ENCODE data around the gene FCRLA. TPM values are rescaled to one million over a fixed set of nuclear protein-coding genes. Genes with fewer than 3 reads are reported as not detected.
A peak's percentile ranks its signal among the peaks of the same experiment; 100 is the strongest.
"Not testable (repeated sequence)": the region's sequence is repeated elsewhere in the genome, so short reads cannot be mapped to it uniquely, and the experiment has no call there.

Gene FCRLA
- total RNA-seq, 2 experiments from 2014 or later: 0.17 to 0.51 TPM

DNA sequence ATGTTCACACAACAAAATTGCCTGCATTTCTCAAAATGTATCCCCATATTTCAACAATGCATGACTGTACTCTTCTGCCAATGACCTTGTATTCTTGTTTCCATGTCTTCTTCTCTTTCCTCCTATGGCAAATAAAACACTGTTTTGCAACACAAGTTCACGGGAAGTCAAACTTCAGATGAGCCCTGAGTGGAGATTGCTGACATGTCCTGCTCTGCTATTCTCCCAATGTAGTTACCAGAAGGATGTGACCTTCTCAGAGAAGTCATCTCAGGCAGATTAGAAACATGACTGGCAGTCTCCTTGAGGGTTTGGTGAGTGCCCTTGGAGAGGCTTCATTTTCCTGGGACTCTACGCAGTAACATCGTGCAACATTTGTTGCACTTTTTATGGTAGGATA, 28.5 kb upstream of the FCRLA start:
- H3K9me3 Mint-ChIP-seq: no peaks in the 10 kb centered on the region
- H3K4me1 Mint-ChIP-seq: no peaks in the 10 kb centered on the region
- DNase-seq: no peak
- POLR2A ChIA-PET: no interaction called here
- no peak overlapping the region for H3K4me3 Mint-ChIP-seq
- H3K27me3 Mint-ChIP-seq: peaks cover 32% of the 10 kb centered on the region
- ATAC-seq (ENCODE audit: low read depth): no peak
- H3K36me3 Mint-ChIP-seq: no peaks in the 10 kb centered on the region
- H3K27ac Mint-ChIP-seq: no peak overlapping the region

DNA sequence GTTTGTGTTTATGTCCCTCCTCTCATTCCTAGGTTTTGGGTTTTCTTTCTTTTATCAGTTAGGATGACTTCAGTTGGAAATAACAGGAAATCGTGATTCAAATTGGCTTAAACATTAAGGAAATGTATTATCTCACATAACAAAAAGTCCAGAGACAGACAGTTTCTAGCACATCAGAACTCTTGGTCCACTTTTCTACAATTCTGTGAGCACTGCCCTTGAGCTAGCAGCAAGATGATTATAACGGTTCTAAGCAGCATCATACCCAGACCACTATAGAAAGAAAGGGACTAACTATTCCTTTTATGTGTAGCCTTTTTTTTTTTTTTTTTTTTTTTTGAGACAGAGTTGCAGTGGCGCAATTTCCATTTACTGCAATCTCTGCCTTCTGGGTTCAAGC, 25.1 kb upstream of the FCRLA start:
- Mint-ChIP-seq H3K27me3 (peaks cover 44% of the 10 kb centered on the region), H3K27ac (no peak overlapping the region), H3K4me1 (no peaks in the 10 kb centered on the region), H3K4me3 (no peak overlapping the region), H3K9me3 (no peaks in the 10 kb centered on the region), H3K36me3 (no peaks in the 10 kb centered on the region)
- no peak for DNase-seq
- POLR2A ChIA-PET: no interaction called here
- no peak for ATAC-seq (ENCODE audit: low read depth)

DNA sequence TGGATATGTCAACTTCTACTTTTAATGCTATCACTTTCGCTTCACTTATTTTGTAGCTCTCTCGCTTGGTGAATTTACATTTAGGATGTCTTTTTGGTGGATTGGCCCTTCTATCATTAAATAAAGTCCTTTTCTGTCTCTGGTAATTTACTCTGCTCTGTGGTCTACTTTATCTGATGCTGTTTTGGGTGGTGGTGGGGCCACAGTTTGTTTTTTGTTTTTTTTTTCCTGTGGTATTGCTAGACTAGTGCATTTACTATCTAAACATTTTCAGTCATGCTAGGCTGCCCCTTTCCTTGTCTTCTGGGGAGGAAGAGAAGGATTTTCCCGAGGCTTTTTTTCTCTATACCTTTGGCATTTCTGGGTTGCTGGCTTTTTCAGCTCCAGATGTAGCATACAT, 18.1 kb upstream of the FCRLA start:
- Mint-ChIP-seq H3K27ac (no peak overlapping the region), H3K27me3 (peaks cover 21% of the 10 kb centered on the region), H3K9me3 (no peaks in the 10 kb centered on the region), H3K4me3 (no peak overlapping the region), H3K4me1 (peaks cover 1% of the 10 kb centered on the region), H3K36me3 (no peaks in the 10 kb centered on the region)
- POLR2A ChIA-PET: no interaction called here
- ATAC-seq (ENCODE audit: low read depth) (no peak), DNase-seq (no peak)

DNA sequence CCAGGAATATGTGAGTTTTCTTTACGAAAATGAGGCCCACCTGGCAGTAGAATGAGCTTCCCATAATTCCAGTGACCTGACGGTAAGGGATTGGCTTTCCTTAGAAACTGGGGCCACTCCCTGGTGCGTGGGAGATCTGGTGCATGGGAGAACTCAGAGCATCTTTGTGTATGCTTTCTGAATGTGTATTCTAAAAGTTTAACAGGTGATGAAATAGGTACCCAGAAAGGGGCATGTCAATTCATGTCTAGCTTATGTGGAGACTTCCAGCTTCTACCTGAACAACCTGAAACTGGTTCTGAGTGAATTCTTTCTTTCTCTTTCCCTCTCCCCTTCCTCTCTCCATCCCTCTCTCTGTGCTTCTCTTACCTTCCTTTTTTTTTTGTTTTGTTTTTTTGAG, 15.2 kb upstream of the FCRLA start:
- Mint-ChIP-seq H3K9me3 (peaks cover 8% of the 10 kb centered on the region), H3K4me3 (no peak overlapping the region), H3K27me3 (peaks cover 34% of the 10 kb centered on the region), H3K4me1 (peaks cover 1% of the 10 kb centered on the region), H3K27ac (no peak overlapping the region), H3K36me3 (no peaks in the 10 kb centered on the region)
- DNase-seq (no peak), ATAC-seq (ENCODE audit: low read depth) (no peak)
- POLR2A ChIA-PET: no interaction called here

DNA sequence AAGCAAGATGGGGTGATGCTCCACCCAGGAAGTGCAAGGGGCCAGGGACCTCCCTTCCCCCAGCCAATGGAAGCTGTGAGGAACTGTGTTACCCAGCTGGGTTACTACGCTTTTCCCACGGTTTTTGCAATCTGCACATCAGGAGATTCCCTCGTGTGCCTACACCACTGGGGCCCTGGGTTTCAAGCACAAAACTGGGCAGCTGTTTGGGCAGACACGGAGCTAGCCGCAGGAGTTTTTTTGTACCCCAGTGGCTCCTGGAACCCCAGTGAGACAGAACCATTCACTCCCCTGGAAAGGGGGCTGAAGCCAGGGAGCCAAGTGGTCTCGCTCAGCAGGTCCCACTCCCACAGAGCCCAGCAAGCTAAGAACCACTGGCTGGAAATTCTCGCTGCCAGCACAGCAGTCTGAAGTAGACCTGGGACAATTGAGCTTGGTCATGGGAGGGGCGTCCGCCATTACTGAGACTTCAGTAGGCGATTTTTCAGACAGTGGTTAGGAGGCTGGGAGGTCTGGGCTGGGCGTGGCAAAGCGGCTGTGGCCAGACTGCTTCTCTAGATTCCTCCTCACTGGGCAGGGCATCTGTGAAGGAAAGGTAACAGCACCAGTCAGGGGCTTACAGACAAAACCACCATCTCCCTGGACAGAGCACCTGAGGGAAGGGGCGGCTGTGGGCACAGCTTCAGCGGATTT, 13.9 kb upstream of the FCRLA start:
- H3K4me3 Mint-ChIP-seq; H3K27ac Mint-ChIP-seq; DNase-seq; H3K9me3 Mint-ChIP-seq; H3K4me1 Mint-ChIP-seq; H3K36me3 Mint-ChIP-seq; POLR2A ChIA-PET; ATAC-seq (ENCODE audit: low read depth): not testable (repeated sequence)
- H3K27me3 Mint-ChIP-seq: peaks cover 41% of the 10 kb centered on the region

DNA sequence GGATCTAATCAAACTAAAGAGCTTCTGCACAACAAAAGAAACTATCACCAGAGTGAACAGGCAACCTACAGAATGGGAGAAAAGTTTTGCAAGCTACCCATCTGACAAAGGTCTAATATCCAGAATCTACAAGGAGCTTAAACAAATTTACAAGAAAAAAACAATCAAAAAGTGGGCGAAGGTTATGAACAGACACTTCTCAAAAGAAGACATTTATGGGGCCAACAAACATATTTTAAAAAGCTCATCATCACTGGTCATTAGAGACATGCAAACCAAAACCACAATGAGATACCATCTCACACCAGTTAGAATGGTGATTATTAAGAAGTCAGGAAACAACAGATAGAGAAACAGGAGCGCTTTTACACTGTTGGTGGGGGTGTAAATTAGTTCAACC, 8.7 kb upstream of the FCRLA start:
- H3K27ac Mint-ChIP-seq; ATAC-seq (ENCODE audit: low read depth); H3K4me3 Mint-ChIP-seq; H3K4me1 Mint-ChIP-seq; DNase-seq; H3K36me3 Mint-ChIP-seq; POLR2A ChIA-PET; H3K9me3 Mint-ChIP-seq: not testable (repeated sequence)
- H3K27me3 Mint-ChIP-seq: peaks cover 59% of the 10 kb centered on the region

DNA sequence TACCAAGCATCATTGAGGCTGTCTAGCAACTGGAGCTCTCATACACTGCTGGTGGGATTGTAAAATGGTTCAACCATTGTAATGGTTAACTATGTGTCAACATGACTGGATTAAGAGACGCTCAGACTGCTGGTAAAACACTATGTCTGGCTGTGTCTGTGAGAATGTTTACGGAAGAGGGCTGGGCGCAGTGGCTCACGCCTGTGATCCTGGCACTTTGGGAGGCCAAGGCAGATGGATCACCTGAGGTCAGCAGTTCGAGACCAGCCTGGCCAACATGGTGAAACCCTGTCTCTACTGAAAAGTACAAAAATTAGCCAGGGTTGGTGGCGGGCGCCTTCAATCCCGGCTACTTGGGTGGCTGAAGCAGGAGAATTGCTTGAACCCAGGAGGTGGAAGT, 4.8 kb upstream of the FCRLA start:
- Mint-ChIP-seq H3K9me3 (no peaks in the 10 kb centered on the region), H3K27ac (no peak overlapping the region), H3K27me3 (peaks cover 36% of the 10 kb centered on the region), H3K4me1 (no peaks in the 10 kb centered on the region), H3K4me3 (no peak overlapping the region), H3K36me3 (no peaks in the 10 kb centered on the region)
- ATAC-seq (ENCODE audit: low read depth) (no peak), DNase-seq (no peak)
- POLR2A ChIA-PET: no interaction called here

DNA sequence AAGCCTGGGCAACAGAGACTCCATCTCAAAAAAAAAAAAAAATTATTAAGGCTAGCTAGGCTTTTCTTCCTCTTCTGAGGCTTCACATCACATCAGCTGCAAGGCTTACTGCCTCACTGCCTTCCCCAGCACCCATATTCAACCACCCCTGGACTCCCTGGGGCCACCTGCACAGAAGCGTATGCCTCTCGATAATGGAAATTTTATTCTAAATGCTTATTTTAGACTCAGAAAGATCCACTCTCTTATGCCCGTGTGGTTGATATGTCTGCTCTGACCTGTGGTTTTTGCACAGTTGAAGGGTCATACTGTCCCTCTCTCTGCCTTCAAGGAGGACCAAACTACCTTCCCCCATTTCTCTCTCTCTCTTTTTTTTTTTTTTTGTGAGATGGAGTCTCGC, 1.5 kb upstream of the FCRLA start:
- Mint-ChIP-seq H3K27ac (no peak overlapping the region), H3K36me3 (no peaks in the 10 kb centered on the region), H3K4me1 (no peaks in the 10 kb centered on the region), H3K27me3 (peaks cover 22% of the 10 kb centered on the region), H3K9me3 (no peaks in the 10 kb centered on the region), H3K4me3 (no peak overlapping the region)
- DNase-seq (no peak), ATAC-seq (ENCODE audit: low read depth) (no peak)
- POLR2A ChIA-PET: no interaction called here

DNA sequence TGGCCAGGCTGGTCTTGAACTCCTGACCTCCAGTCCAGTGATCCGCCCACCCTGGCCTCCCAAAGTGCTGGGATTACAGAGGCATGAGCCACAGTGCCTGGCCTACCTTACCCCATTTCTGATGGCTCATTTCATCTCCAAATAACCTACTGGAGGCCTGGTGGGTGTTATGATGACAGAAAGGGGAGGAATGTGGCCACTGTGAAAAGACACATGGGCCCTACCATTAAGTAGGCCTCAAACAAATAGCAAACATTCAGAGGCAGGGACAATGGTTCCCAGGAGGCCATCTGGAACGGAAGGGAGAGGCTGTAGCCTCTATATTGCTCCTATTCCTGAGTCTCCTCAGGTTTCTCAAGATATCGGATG, 932 bp upstream of the FCRLA start:
- Mint-ChIP-seq H3K27me3 (peaks cover 18% of the 10 kb centered on the region), H3K36me3 (no peaks in the 10 kb centered on the region), H3K9me3 (no peaks in the 10 kb centered on the region), H3K4me3 (no peak overlapping the region), H3K27ac (no peak overlapping the region), H3K4me1 (no peaks in the 10 kb centered on the region)
- ATAC-seq (ENCODE audit: low read depth): no peak
- POLR2A ChIA-PET: no interaction called here
- DNase-seq: no peak

DNA sequence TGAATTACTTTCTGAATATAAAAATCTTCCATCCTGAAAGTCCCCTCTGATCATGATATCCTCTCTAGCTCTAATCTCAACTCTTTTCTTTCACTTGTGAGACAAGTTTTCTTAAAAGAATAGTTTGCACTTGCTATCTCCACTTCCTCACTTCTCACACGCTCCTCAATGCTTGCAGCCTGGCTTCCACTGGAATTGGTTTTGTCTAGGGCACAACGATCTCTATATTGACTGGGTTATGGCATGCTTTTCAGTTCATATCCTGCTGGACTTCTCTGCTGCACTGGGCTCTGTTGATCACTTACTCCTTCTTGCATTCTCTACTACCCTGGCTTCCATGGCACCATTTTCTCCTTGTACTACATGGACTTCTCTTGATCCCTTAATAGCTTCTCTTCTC, 474 bp downstream of the FCRLA start:
- Mint-ChIP-seq H3K36me3 (no peaks in the 10 kb centered on the region), H3K27me3 (peaks cover 5% of the 10 kb centered on the region), H3K4me3 (no peak overlapping the region), H3K9me3 (no peaks in the 10 kb centered on the region), H3K4me1 (peaks cover 6% of the 10 kb centered on the region), H3K27ac (no peak overlapping the region)
- DNase-seq (no peak), ATAC-seq (ENCODE audit: low read depth) (no peak)
- POLR2A ChIA-PET: no interaction called here

DNA sequence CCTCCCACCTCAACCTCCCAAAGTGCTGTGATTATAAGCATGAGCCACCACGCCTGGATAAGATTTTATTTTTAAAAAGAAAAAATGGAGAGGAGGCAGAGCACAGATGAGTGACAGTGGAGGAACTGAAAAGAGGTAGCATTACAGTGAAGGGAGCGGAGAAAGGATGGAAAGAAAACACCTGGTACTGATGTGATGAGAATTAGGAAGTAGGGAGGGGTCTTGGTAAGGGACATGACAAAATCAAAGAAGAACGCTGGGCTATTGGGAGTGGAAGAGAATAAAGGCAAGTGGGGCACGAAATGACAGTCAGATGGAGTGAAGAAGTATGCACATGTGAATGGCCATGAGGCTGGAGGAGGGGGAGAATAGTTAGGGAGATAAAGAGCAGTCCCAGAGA, 2.3 kb downstream of the FCRLA start:
- Mint-ChIP-seq H3K27me3 (no peaks in the 10 kb centered on the region), H3K4me1 (peaks cover 6% of the 10 kb centered on the region), H3K4me3 (no peak overlapping the region), H3K27ac (no peak overlapping the region), H3K9me3 (no peaks in the 10 kb centered on the region), H3K36me3 (no peaks in the 10 kb centered on the region)
- POLR2A ChIA-PET: no interaction called here
- ATAC-seq (ENCODE audit: low read depth) (no peak), DNase-seq (no peak)

DNA sequence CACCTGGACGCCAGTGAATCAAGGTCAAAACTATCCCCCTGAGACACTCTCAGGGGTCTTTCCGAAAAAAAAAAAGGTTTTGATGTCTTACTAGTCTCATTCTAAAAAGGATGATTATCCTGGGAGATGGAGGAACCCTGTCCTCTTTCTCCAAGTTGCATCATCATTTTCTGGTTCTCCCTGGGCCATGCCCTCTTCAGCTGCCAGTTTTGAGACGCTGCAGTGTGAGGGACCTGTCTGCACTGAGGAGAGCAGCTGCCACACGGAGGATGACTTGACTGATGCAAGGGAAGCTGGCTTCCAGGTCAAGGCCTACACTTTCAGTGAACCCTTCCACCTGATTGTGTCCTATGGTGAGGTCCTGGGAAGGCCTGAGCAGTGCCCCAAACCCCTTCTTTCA, 3.5 kb downstream of the FCRLA start:
- DNase-seq (no peak), ATAC-seq (ENCODE audit: low read depth) (no peak)
- Mint-ChIP-seq H3K27me3 (peaks cover 5% of the 10 kb centered on the region), H3K4me3 (no peak overlapping the region), H3K36me3 (no peaks in the 10 kb centered on the region), H3K4me1 (peaks cover 6% of the 10 kb centered on the region), H3K9me3 (no peaks in the 10 kb centered on the region), H3K27ac (no peak overlapping the region)
- POLR2A ChIA-PET: no interaction called here

DNA sequence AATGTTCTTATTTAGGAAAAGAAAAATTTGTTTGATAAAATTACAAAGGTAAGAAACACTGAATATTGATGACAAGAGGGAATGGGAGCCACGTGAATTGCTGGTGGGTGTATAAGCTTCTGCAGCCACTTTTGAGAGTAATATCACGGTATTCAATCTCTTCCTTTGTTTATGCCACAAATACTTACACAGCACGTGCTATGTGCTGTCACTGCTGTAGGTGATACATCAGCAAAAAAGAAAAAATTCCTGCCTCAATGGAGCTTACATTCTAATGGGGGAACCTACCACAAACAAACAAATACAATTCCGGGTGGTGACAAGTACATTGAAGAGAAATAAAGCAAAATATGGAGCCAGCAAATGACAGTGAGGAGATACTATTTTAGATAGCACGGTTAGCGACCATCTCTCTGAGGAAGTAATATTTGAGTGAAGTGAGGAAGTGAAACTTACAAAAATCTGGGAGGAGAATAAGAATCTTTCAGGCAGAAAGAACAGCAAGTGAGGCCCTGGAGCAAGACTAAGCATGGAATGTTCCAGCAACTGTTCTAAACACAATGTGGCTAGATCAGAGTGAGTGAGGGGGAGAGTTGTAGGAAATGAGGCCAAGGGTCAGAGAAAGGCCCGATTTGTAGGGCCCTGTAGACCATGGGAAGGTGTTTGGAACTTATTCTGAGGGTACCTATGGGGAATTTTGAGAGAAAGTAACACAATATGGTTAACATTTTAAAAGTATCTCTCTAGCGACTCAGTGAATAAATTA, 11.7 kb downstream of the FCRLA start:
- H3K4me3 Mint-ChIP-seq: no peak overlapping the region
- POLR2A ChIA-PET: no interaction called here

DNA sequence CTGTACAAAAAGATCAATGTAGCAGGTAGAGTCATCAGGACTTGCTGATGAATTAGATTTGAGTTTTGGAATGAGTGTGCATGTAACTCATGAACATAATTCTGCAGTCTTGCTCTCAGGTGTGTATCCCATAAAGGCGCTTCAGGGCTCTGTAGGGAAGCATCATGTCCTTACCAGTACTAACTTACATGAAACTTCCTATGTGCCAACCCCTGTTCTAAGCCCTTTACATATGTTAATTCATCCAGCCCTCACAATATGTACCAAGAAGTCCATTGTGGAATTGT, 12.2 kb downstream of the FCRLA start:
- no peaks in the 10 kb centered on the region for H3K9me3 Mint-ChIP-seq
- peaks cover 1% of the 10 kb centered on the region for H3K36me3 Mint-ChIP-seq
- peaks cover 27% of the 10 kb centered on the region for H3K27me3 Mint-ChIP-seq
- DNase-seq (no peak), ATAC-seq (ENCODE audit: low read depth) (no peak)
- H3K4me3 Mint-ChIP-seq: no peak overlapping the region
- peaks cover 19% of the 10 kb centered on the region for H3K4me1 Mint-ChIP-seq
- POLR2A ChIA-PET: no interaction called here
- no peak overlapping the region for H3K27ac Mint-ChIP-seq

More for the DNA sequence above, 11.7 kb downstream of the FCRLA start:
- peak overlapping the region; percentile 74 for H3K27ac Mint-ChIP-seq
- ATAC-seq (ENCODE audit: low read depth) (no peak), DNase-seq (no peak)
- peaks cover 27% of the 10 kb centered on the region for H3K27me3 Mint-ChIP-seq
- peaks cover 1% of the 10 kb centered on the region for H3K36me3 Mint-ChIP-seq
- H3K9me3 Mint-ChIP-seq: no peaks in the 10 kb centered on the region
- H3K4me1 Mint-ChIP-seq: peaks cover 19% of the 10 kb centered on the region
